Upper lobe of left lung (tissue), 4 donors: ENCODE results near the gene SH3PXD2A.

Experiments
- EP300 ChIP-seq, 4 donors: sonication (generic); formaldehyde crosslinking; IDR thresholded peaks; one replicate each; pipeline ENCODE4 v1.5.1; 2017; ENCODE audit warnings: antibody characterized with exemption in 4 of 4, control low read depth in 2 of 4
- POLR2A ChIP-seq, 4 donors: fragments of 450-650 bp; IDR thresholded peaks; one replicate each; pipeline ENCODE4 v1.5.1; 2016 to 2017; ENCODE audit warnings: antibody characterized with exemption in 4 of 4, mild to moderate bottlenecking in 2 of 4
- TF ChIP-seq, protein P1 (sequence below), 6 experiments: fragments of 450-650 bp in 4 of 6; fragments of 200-600 bp in 2 of 6; sonication (generic) in 2 of 6; IDR thresholded peaks; one replicate each; pipeline ENCODE4 v1.5.1; 2016 to 2019; ENCODE audit warnings: antibody characterized with exemption in 6 of 6

DNA sequence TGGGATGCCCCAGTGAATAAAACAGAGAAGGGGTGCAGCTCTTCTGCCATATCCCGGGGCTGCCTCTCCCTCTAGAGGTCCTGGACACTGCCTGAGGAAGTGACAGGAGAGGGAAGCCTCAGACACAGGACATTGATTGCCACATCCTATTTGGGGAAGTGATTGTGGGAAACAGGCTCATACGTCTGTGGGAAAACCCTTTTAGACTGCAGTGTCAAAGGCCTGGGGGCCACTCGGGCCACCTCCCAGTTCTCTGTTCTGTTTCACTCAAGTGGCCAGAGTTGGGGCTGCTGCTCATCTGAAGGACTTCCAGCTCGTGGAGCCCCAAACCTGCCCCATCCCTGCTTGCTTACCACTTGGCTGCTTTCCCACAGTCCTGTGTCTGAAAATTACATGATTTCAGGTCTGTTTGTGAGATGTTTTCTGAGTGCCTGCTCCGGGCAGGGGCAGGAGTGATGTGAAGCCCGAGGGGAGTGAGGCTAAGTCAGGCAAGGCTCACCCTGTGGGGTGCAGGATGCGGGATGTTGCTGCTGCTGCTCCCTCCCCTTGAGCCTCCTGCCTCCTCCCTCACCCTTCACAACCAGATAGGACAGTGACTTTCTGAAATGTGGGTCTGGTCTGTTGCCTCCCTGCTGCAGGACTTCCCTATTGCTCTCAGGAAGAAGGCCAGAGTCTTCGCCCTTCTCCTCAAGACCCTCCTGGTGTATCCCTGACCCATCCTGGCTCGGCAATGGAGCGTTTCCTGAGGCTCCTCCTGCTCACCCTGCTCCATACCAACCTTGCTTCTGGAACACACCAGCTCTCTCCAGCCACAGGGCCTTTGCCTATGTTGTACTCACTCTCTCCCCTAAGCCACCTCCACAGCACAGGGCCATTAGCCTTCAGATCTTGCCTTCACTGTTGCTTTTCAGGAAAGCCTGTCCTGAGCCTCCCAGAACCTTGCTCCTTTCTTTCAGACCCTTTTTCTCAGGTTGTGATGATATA, 303.5 kb downstream of the SH3PXD2A start:
- TF ChIP-seq POLR2A (IDR thresholded peaks at IDR 0.05): no peak
- TF ChIP-seq, protein P1, sequence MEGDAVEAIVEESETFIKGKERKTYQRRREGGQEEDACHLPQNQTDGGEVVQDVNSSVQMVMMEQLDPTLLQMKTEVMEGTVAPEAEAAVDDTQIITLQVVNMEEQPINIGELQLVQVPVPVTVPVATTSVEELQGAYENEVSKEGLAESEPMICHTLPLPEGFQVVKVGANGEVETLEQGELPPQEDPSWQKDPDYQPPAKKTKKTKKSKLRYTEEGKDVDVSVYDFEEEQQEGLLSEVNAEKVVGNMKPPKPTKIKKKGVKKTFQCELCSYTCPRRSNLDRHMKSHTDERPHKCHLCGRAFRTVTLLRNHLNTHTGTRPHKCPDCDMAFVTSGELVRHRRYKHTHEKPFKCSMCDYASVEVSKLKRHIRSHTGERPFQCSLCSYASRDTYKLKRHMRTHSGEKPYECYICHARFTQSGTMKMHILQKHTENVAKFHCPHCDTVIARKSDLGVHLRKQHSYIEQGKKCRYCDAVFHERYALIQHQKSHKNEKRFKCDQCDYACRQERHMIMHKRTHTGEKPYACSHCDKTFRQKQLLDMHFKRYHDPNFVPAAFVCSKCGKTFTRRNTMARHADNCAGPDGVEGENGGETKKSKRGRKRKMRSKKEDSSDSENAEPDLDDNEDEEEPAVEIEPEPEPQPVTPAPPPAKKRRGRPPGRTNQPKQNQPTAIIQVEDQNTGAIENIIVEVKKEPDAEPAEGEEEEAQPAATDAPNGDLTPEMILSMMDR (IDR thresholded peaks at IDR 0.05): no peak
- TF ChIP-seq EP300 (IDR thresholded peaks at IDR 0.05): no peak
